LHCN-M2 (cell line): ENCODE results near the gene CXCR4. TPM values are rescaled to one million over a fixed set of nuclear protein-coding genes. Genes with fewer than 3 reads are reported as not detected.

Experiments
- DNase-seq: peaks from one replicate; pipeline ENCODE4 v3.0.0-alpha.2; 2012; ENCODE audit warnings: low read depth
- total RNA-seq: library from RNA; depleted of rRNA; stranded (reverse); fragments of >200 nt; gene quantifications from 2 replicates; pipeline ENCODE4 v1.2.3, GENCODE V29; 2014

The CXCR4 gene
- total RNA-seq, 1 experiment from 2014 or later = not detected

DNA sequence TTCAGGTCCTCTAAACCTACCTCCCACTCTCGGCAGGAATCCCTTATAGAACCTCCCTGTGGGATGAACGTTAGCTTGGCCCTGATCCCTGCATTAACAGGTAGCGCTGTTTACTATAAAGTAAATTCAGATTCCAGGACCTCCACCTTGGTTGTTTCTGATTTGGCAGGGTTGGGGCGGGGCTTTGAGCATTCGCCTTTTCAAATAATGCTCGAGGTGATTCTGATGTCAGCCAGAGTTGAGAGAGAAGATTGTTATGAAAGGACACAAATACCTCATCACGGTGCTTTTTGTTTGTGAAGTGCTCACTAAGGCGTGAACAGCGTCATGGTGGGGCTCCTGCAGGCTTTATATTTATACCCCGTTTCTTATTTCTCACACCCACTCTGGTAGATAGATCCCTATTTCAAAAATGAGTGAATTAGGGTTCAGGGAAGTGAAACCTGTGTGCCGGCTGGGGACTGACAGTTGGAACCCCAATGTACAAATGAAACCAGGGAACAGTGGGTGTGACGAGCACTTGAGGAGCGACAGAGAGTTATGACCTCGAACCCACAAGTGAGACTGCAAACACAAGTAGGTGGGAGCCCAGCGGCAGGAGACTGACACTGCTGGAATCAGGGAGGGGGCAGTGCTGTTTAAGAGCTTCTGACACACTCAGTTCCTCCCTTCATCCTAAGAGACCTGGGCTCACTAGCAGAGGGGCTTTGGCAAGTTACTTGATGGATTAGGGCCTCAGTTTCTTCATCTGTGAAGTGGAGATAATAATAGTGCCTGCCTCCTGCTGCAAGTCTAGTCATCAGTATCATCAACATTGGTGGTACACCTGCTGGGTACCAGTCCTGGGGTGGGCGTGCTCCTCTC, 14.2 kb upstream of the CXCR4 start:
- no peak for DNase-seq

DNA sequence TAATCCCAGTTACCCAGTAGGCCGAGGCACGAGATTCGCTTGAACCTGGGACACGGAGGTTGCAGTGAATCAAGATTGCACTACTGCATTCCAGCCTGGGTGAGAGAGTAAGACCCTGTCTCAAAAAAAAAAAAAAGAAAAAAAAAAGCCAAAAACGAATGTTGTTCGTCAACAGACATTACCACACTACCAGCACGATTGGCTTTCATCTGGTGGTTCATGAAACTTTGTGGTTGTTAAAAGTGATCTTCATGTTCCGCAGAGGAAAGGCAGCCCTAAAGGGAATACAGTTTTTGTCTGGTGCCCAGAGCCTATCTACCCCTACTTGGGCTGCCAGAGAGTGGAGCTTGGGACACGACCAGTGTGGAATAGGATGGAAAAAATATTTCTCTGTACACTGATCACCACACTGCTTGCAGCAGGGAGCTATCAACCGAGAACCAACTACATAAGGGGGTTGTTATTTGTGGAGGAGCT, 13.6 kb upstream of the CXCR4 start:
- no peak for DNase-seq

DNA sequence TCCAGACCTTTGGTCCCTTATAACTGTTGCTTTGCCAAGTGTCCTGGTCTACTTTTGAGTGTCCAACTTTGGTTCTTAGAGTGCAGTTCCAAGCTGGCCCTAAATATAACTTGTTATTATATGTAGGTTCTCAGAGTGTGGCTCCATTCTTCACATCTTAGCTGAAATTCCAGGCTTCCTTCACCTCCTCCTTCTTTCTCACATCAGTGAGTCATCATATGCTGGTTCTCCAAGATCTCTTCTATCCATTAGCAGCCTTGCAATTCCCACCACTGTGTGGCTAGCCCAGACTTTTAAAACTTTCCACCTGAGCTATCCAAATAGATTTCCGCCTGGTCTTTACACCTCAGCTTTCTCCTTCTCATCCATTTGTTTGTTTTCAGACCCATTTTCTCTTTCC, 12.6 kb upstream of the CXCR4 start:
- DNase-seq = no peak

GRCh38 chr2:136130045-136130444, 12.1 kb upstream of the CXCR4 start:
- no peak for DNase-seq

DNA sequence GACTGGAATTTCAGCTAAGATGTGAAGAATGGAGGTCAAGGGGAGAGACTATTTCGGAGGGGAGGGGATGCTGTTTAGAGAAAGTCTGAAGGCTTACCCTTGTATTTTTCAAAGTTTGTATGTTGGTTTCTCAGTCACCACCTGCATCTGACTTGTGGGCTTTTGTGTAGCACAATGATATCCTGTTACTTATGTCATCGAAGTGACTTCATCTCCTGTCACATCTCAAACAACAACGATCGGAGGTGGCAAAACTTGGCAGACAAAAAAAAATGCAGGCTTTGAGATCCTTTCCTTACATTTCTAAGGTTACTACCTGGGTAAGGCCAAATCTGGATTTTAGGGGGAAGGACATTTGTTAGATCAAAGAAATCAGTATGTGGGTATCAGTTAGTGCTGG, 11.7 kb upstream of the CXCR4 start:
- DNase-seq = no peak

- DNase-seq = no peak
Measured at GRCh38 chr2:136128905-136129304, 11.0 kb upstream of the CXCR4 start.

DNA sequence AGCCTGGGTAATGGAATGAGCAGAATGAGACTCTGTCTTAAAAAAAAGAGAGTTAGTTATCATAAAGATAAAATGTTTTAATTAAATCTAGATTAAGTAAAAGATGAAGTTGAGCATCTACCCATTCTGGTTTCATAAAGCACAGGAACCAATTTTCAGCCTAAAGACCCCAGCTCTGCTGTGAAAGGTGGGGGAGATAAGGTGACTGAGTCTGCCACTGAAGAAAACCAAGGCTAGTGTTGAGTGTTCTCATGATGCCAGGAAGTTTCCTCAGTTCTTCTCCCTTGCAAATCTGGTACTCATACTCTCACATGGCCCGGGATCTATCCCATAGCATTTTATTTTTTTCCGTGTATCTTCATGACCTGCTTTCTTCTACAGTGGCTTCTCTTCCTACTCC, 10.4 kb upstream of the CXCR4 start:
- DNase-seq = no peak

GRCh38 chr2:136127356-136127755, 9.4 kb upstream of the CXCR4 start:
- DNase-seq = no peak

- DNase-seq = no peak
Measured at GRCh38 chr2:136126421-136126926, 8.5 kb upstream of the CXCR4 start.

DNA sequence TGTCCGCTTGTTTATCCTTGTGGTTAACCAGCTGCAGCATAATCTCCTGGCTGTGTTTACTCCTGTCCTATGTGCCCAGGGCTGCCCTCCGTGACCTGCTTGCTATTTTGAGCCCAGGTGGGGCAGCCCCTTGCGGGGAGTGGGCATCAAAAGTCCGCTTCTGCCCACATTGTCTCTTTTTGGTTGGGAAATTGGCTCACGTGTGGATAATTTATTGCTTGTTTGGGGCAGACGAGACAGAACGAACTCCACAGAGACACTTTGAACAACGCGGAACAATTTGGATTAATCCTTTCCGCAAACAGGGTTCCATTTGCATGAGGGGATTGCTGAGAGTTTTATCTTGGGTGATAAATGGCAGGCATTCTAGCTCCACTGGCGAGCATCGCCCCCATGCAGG, 8.1 kb upstream of the CXCR4 start:
- DNase-seq = no peak

DNA sequence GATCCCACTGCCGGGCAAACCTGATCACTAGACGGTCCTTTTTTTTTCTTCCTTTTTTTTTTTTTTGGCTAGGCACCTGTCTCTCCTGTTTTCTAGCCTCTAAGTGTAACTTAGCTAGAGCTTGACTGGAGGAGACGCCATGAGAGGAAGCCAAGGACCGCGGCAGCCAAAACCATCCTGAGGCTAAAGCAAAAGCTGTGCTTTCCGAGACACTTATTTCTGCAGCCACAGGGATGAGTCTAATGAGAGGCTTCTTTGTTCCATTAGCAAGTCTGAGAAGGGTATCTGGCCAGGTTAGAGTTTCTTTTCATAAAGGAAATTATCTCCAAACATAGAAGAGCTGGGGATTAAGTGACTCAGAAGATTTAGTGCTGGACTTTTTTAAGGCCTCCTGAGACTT, 7.3 kb upstream of the CXCR4 start:
- no peak for DNase-seq

- no peak for DNase-seq
Measured at GRCh38 chr2:136124805-136125204, 6.9 kb upstream of the CXCR4 start.

DNA sequence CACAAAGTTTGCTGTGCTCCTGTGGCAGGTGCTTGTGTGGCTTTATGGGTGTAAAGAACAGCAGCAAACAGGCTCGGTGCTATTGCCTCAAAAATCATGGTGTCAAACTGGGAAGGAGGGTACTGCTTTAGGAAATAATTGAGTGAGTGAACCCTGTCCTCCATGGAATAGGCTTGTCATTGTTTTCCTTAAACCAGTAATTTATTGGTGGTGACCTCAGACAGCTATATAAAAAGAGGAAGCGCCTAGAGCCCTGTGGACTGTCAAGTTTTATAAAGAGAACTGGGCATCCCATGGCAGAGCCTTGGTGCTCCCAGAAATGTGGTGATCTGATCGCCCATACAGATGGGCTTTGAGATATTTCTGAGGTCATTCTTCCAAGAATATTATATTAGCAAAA, 4.7 kb upstream of the CXCR4 start:
- no peak for DNase-seq

DNA sequence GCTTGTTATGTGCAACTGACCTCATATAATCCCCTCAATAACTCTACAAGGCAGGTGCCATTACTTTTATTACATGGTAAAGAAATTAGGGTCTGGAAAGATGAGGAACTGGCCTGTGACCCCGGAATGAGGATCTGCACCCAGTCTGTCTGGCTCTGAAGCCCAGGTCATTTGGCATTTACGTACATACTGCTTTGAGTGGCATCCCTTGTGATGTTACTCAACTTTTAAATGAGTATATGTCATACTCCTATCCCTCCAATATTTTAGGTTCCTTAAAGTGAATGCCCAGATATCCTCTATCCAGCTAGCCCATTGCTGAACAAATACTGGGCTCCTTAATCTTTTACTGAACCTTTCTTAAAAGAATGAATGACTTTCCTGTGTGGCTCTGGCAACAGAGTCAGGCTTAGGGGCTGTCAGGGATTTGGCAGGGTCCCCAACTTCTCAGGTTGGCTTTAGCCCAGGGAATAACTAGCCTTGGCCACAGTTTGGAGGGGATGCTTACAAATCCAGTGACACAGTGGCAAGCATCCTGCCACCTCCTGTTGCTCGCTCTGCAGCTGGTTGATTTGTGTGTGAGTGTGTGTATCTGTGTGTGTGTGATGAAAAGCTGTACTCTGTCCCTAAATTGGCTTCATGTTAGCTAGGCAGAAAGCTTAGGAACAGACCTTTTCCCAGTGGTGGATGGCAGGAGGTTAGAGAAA, 3.4 kb upstream of the CXCR4 start:
- DNase-seq = no peak

DNA sequence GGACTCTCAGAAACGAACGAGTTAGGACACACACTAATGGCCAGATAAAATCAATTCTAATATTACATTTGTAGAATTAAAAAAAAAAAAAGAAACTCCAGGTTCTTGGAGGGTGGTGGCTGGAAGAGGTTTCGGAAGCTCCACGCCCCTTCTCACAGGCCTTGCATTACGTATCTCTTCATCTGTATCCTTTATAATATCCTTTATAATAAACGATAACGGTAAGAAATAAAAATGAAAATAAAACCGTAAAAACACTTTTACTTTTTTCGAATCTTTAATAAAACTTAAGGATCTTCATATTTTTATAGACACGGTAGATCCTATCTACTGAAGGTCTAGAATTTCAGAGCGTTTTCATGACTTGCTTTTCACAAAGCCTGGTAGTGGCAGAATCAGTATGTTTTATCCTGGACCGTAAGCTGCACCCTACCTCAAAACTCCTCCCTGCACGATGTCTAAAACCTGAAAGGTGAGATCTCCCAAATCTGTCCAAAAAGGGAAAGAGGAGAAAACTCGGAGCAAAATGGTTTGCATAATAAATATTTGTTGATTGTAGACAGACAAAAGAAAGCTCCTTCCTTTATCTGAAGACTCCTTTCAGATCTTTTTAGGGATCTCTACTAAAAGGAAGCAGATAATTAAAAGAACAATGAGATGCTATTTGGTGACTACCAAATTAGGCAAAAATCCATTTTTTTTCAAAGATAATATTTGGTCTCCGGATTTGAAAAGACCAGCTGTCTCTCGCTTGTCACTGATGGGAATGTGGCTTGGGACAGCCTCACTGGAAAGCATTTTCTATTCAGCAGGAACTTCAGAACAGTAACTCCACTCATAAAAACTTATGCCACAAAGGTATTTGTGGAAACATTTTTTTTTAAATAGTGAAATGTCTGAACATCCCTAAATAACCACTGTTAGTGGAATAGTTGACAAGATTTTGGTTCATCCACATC, 2.0 kb upstream of the CXCR4 start:
- no peak for DNase-seq

DNA sequence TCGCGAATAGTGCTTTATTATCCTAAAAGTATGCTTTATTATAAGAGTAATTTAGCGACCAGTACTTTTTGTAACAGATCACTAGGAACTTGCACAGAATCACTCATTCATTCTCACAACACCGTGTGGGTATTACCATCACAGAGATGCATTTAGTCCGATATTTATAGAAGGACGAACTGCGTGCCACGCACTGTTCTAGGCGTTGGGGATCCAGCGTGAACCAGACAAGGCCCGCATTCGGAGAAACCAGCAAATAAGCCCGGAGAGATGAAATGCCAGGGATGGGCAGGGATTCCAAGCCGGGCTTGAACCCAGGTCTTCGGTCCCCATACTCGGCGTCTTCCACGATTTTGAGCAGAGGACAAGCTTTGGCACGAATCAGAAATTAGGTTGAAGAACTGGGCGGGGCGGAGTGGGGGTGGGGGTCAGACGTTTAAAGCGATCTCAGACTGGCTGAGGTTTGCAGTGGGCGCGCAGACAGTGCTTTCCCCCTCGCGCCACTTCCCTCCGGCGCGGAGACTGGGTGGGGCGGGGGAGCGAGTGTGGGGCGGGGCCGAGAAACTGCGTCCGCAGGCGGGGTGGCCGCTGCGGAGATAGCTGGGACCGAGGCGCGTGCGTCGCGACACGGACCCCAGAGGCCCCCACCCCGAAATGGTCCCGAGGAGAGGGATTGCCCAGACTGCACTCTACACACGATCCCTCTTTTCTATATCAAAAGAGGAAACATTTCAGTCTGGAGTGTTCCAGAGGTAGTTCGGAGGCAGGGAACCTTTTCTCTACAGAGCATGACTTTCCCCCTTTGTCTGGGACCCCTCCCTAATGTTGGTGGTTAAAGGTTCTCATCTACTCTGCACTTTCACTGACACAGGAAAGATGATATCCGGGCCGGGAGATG, 1.1 kb upstream of the CXCR4 start:
- no peak for DNase-seq

DNA sequence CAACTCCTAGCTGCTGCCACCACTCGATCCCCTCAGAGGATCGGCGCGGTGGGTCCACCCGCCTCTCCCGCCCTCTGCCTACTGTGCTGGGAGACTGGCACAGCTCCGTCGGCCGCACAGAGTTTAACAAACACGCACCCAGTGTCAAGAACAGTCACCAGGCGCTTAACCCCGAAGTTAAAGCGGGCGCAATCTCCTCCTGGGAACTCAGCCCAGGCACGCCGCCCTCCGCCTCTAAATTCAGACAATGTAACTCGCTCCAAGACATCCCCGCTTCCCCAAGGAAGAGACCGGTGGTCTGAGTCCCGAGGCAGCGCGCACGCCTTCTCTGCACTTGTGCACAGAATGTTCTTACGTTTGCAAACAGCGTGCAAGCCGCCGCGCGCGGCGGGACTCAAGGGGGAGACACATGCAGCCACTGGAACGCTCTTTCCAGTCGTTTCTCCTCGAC, 533 bp downstream of the CXCR4 start:
- no peak for DNase-seq

- no peak for DNase-seq
Measured at GRCh38 chr2:136116813-136117390, 1.0 kb downstream of the CXCR4 start.

GRCh38 chr2:136116151-136116812, 1.7 kb downstream of the CXCR4 start:
- no peak for DNase-seq
